ENCODE data around the gene UBXN7.
"Not testable (repeated sequence)": the region's sequence is repeated elsewhere in the genome, so short reads cannot be mapped to it uniquely, and the experiment has no call there.

- not testable (repeated sequence) for TF ChIP-seq CTCF (IDR thresholded peaks at IDR 0.05 in 8 of 11, conservative IDR thresholded peaks at IDR 0.05 in 3 of 11); POLR2A (IDR thresholded peaks at IDR 0.05)
These were observed 115.2 kb downstream of the UBXN7 start for GRCh38 chr3:196316799-196317686.
